ENCODE data around the gene TAL2. TPM values are rescaled to one million over a fixed set of nuclear protein-coding genes. Genes with fewer than 3 reads are reported as not detected.
A peak's percentile ranks its signal among the peaks of the same experiment; 100 is the strongest.

The TAL2 gene
- total and polyA plus RNA-seq, 2 donors (not counting 3 experiments of a cell fraction or from before 2014, with no cell fraction given) = 0.30 TPM; not detected in 1

GRCh38 chr9:105647595-105648349, 14.5 kb upstream of the TAL2 start:
- TF ChIP-seq, protein P1, sequence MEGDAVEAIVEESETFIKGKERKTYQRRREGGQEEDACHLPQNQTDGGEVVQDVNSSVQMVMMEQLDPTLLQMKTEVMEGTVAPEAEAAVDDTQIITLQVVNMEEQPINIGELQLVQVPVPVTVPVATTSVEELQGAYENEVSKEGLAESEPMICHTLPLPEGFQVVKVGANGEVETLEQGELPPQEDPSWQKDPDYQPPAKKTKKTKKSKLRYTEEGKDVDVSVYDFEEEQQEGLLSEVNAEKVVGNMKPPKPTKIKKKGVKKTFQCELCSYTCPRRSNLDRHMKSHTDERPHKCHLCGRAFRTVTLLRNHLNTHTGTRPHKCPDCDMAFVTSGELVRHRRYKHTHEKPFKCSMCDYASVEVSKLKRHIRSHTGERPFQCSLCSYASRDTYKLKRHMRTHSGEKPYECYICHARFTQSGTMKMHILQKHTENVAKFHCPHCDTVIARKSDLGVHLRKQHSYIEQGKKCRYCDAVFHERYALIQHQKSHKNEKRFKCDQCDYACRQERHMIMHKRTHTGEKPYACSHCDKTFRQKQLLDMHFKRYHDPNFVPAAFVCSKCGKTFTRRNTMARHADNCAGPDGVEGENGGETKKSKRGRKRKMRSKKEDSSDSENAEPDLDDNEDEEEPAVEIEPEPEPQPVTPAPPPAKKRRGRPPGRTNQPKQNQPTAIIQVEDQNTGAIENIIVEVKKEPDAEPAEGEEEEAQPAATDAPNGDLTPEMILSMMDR (IDR thresholded peaks at IDR 0.05; ENCODE audit: extremely low read depth in 1 of 2, insufficient read depth in 1 of 2, low read depth in 1 of 2, low read length in 2 of 2) = no peak
- TF ChIP-seq JUN (IDR thresholded peaks at IDR 0.05; ENCODE audit: borderline replicate concordance, insufficient read depth, insufficient read length, low read depth) = peak; percentile 23
- Histone ChIP-seq H3K4me3 (replicated peaks in 1 of 3; ENCODE audit: insufficient read depth in 1 of 3, low read depth in 1 of 3, low read length in 3 of 3) (no peak overlapping the region), H3K27me3 (ENCODE audit: control insufficient read depth in 2 of 2, insufficient read depth in 2 of 2, low read length in 2 of 2) (no peaks in the 10 kb centered on the region), H3K9me1 (replicated peaks; ENCODE audit: control insufficient read depth, extremely low read depth, insufficient read depth, low read length) (no peaks in the 10 kb centered on the region), H4K20me1 (replicated peaks; ENCODE audit: control insufficient read depth, extremely low read depth, insufficient read depth, low read length) (no peaks in the 10 kb centered on the region), H2AFZ (ENCODE audit: low read depth, low read length) (no peak overlapping the region), H3K27ac (ENCODE audit: insufficient read depth, low read depth, low read length) (no peak overlapping the region), H3K36me3 (ENCODE audit: control insufficient read depth in 2 of 2, extremely low read depth in 1 of 2, insufficient read depth in 2 of 2, low read length in 2 of 2) (no peaks in the 10 kb centered on the region), H3K9me3 (replicated peaks; ENCODE audit: control insufficient read depth, insufficient read depth, low read length) (no peaks in the 10 kb centered on the region), H3K9ac (replicated peaks; ENCODE audit: extremely low read depth, insufficient read depth, low read length) (no peak overlapping the region), H3K79me2 (ENCODE audit: control insufficient read depth, insufficient read depth, low read length) (no peaks in the 10 kb centered on the region), H3K4me1 (ENCODE audit: control insufficient read depth, extremely low read depth, insufficient read depth, low read length) (no peaks in the 10 kb centered on the region), H3K4me2 (ENCODE audit: insufficient read depth, low read length) (no peak overlapping the region)
- FAIRE-seq (no peak), DNase-seq (ENCODE audit: low read depth, low spot score) (no peak)
- CTCF ChIA-PET = interaction anchor here (1.0 to 3.0 kb wide), 3 partner anchors 9 to 70 kb away, joined by 3 to 16 read pairs (median 6); no protein-coding TSS in a partner anchor
- POLR2A ChIA-PET = no interaction called here
- dilution Hi-C loops (cut with MboI; ENCODE audit: extremely low pct_ligation_motif_present, low sequenced_read_pairs) = no loop called here
- BruUV-seq (replicated peaks) = no TSS peak
- intact Hi-C loops (cut with micrococcal nuclease) = no loop called here

DNA sequence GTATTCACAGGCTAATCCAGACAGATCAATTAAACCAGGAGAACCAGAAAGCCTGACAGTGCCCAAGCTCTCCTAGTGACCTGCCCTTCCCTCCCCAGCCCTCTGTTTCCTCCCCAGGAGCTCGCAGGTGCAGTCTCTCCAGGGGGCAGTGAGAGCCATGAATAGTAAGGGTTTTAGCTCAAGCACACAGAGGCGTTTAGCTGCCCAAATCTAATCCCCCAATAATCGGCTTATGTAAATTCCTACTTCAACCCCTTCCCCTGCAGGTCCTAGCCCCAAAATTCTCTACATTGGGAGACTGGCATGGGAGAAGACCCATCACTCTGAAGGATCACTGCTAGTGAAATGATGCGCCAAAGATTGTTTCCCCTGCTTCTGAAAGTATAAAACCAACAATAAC, 10.5 kb upstream of the TAL2 start:
- DNase-seq (ENCODE audit: low read depth, low spot score) = no peak
- FAIRE-seq = no peak
- ChIA-PET CTCF (no interaction called here), POLR2A (no interaction called here)
- Histone ChIP-seq H3K79me2 (ENCODE audit: control insufficient read depth, insufficient read depth, low read length) (no peaks in the 10 kb centered on the region), H3K4me1 (ENCODE audit: control insufficient read depth, extremely low read depth, insufficient read depth, low read length) (peaks cover 3% of the 10 kb centered on the region), H4K20me1 (replicated peaks; ENCODE audit: control insufficient read depth, extremely low read depth, insufficient read depth, low read length) (no peaks in the 10 kb centered on the region), H3K9me1 (replicated peaks; ENCODE audit: control insufficient read depth, extremely low read depth, insufficient read depth, low read length) (no peaks in the 10 kb centered on the region), H3K9me3 (replicated peaks; ENCODE audit: control insufficient read depth, insufficient read depth, low read length) (no peaks in the 10 kb centered on the region), H2AFZ (ENCODE audit: low read depth, low read length) (no peak overlapping the region), H3K27ac (ENCODE audit: insufficient read depth, low read depth, low read length) (no peak overlapping the region), H3K4me3 (replicated peaks in 1 of 3; ENCODE audit: insufficient read depth in 1 of 3, low read depth in 1 of 3, low read length in 3 of 3) (no peak overlapping the region), H3K36me3 (ENCODE audit: control insufficient read depth in 2 of 2, extremely low read depth in 1 of 2, insufficient read depth in 2 of 2, low read length in 2 of 2) (no peaks in the 10 kb centered on the region), H3K4me2 (ENCODE audit: insufficient read depth, low read length) (no peak overlapping the region), H3K27me3 (ENCODE audit: control insufficient read depth in 2 of 2, insufficient read depth in 2 of 2, low read length in 2 of 2) (peaks cover 11 to 18% of the 10 kb centered on the region in 2 experiments), H3K9ac (replicated peaks; ENCODE audit: extremely low read depth, insufficient read depth, low read length) (no peak overlapping the region)
- dilution Hi-C loops (cut with MboI; ENCODE audit: extremely low pct_ligation_motif_present, low sequenced_read_pairs) (no loop called here), intact Hi-C loops (cut with micrococcal nuclease) (no loop called here)
- TF ChIP-seq, protein P2, sequence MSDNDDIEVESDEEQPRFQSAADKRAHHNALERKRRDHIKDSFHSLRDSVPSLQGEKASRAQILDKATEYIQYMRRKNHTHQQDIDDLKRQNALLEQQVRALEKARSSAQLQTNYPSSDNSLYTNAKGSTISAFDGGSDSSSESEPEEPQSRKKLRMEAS (IDR thresholded peaks at IDR 0.05; ENCODE audit: insufficient read depth, insufficient read length) = no peak
- TF ChIP-seq GATA2 (IDR thresholded peaks at IDR 0.05; ENCODE audit: insufficient read depth, insufficient read length, low read depth, low read length) (no peak), POLR2AphosphoS5 (IDR thresholded peaks at IDR 0.05; ENCODE audit: insufficient read depth, low read depth, low read length) (no peak), MYC (IDR thresholded peaks at IDR 0.05; ENCODE audit: low read depth, low read length) (no peak), POLR2A (IDR thresholded peaks at IDR 0.05; ENCODE audit: low read depth, low read length) (no peak), JUN (IDR thresholded peaks at IDR 0.05; ENCODE audit: borderline replicate concordance, insufficient read depth, insufficient read length, low read depth) (no peak)
- no TSS peak for BruUV-seq (replicated peaks)
